A673 (cell line): ENCODE measurements around the gene PROZ.

Experiments
- CTCF ChIP-seq: fragments of 300-800, 200-600 bp; sonication (generic); conservative IDR thresholded peaks from 2 replicates; pipeline ENCODE4 v1.5.1; 2017; ENCODE audit warnings: low read depth, mild to moderate bottlenecking, antibody characterized with exemption, low read length, moderate library complexity, mixed read lengths
- EZH2 ChIP-seq: fragments of 200-600 bp; sonication (generic); IDR thresholded peaks from 2 replicates; pipeline ENCODE4 v1.6.1; 2017; ENCODE audit warnings: borderline replicate concordance, low read depth, mild to moderate bottlenecking, mixed read lengths, antibody characterized with exemption, low read length; ENCODE audit not compliant: poor library complexity, severe bottlenecking

GRCh38 chr13:113204378-113204734 lies 45.9 kb downstream of the PROZ start:
- TF ChIP-seq CTCF (no peak), EZH2 (no peak)
